ENCODE measurements around the gene NEU1.

DNA sequence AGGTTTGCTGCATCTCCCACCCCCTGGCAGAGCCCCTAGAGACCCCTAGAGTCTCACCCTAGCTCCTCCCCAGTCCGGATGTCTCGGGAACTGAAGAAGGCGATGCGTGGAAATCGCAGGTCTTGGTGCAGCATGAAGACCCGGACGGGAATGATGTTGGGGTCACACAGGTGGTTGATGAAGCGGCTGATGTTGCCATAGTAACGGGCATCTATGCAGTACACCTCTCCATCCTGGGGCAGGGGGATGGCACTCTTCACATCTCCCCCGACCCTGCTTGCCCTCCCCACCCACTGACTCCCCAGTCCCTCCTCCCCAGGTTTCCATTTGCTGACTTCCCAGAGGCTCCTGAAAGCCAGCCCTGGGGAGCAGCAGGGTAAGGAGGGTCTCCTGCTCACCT, 18.0 kb upstream of the NEU1 start:
- no peak for TF ChIP-seq SRF (IDR thresholded peaks at IDR 0.05; ENCODE audit: low read depth, low read length)
- no peak for TF ChIP-seq BCL11A (IDR thresholded peaks at IDR 0.05; ENCODE audit: low read depth in 2 of 2, low read length in 2 of 2)
- TF ChIP-seq, protein P1, sequence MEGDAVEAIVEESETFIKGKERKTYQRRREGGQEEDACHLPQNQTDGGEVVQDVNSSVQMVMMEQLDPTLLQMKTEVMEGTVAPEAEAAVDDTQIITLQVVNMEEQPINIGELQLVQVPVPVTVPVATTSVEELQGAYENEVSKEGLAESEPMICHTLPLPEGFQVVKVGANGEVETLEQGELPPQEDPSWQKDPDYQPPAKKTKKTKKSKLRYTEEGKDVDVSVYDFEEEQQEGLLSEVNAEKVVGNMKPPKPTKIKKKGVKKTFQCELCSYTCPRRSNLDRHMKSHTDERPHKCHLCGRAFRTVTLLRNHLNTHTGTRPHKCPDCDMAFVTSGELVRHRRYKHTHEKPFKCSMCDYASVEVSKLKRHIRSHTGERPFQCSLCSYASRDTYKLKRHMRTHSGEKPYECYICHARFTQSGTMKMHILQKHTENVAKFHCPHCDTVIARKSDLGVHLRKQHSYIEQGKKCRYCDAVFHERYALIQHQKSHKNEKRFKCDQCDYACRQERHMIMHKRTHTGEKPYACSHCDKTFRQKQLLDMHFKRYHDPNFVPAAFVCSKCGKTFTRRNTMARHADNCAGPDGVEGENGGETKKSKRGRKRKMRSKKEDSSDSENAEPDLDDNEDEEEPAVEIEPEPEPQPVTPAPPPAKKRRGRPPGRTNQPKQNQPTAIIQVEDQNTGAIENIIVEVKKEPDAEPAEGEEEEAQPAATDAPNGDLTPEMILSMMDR (IDR thresholded peaks at IDR 0.05; ENCODE audit: control extremely low read depth in 1 of 3, insufficient read depth in 1 of 3, low read depth in 1 of 3, low read length in 3 of 3), result no peak
